Upper lobe of left lung (tissue), 4 donors: Measurements from ENCODE around the gene XPR1.

Experiments
- CTCF ChIP-seq, 6 experiments: fragments of 450-650 bp in 4 of 6; fragments of 200-600 bp in 2 of 6; sonication (generic) in 2 of 6; IDR thresholded peaks; one replicate each; pipeline ENCODE4 v1.5.1; 2016 to 2019; ENCODE audit warnings: antibody characterized with exemption in 6 of 6
- EP300 ChIP-seq, 4 donors: sonication (generic); formaldehyde crosslinking; IDR thresholded peaks; one replicate each; pipeline ENCODE4 v1.5.1; 2017; ENCODE audit warnings: antibody characterized with exemption in 4 of 4, control low read depth in 2 of 4
- POLR2A ChIP-seq, 4 donors: fragments of 450-650 bp; IDR thresholded peaks; one replicate each; pipeline ENCODE4 v1.5.1; 2016 to 2017; ENCODE audit warnings: antibody characterized with exemption in 4 of 4, mild to moderate bottlenecking in 2 of 4
- POLR2AphosphoS5 ChIP-seq, 2 donors: sonication (generic); formaldehyde crosslinking; IDR thresholded peaks; one replicate each; pipeline ENCODE4 v1.5.1; 2017; ENCODE audit warnings: antibody characterized with exemption in 2 of 2

GRCh38 chr1:180805316-180805715 is 173.5 kb downstream of the XPR1 start:
- no peak for TF ChIP-seq CTCF (IDR thresholded peaks at IDR 0.05)
- TF ChIP-seq POLR2AphosphoS5 (IDR thresholded peaks at IDR 0.05), result no peak
- TF ChIP-seq POLR2A (IDR thresholded peaks at IDR 0.05), result no peak
- TF ChIP-seq EP300 (IDR thresholded peaks at IDR 0.05), result no peak
